ENCODE data around the gene AKR1C4. TPM values are rescaled to one million over a fixed set of nuclear protein-coding genes. Genes with fewer than 3 reads are reported as not detected.
"Not testable (repeated sequence)": the region's sequence is repeated elsewhere in the genome, so short reads cannot be mapped to it uniquely, and the experiment has no call there.

AKR1C4 gene
- total RNA-seq, 1 donor from 2014 or later = not detected

DNA sequence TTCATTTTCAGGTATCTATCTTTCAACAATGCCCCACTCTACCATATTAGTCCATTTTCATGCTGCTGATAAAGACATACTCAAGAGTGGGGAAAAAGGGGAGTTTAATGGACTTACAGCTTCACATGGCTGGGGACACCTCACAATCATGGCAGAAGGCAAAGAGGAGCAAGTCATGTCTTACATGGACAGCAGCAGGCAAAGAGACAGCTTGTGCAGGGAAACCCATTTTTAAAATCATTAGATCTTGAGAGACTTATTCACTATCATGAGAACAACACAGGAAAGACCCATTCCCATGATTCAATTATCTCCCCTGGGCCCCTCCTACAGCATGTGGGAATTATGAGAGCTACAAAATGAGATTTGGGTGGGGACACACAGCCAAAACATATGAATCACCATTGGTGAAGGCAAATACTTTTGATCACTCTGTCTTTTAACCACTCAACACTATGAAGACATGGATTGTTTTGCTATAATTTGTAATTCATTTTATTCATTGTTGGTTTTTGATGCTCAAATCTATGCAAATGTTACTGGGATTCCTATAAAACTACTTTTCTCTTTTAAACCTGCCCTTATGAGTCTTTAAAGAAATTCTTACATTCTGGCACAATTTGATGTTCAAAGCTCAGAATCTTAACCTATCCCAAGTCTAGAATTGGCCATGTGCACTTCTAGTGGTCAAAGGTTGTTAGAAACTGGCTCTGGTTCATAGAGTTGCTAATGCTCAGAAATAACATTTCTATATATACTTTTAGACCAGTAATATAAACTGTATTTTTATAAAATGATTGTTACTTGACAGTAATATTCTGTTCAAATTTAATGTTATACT lies 15.3 kb downstream of the AKR1C4 start:
- TF ChIP-seq, protein P1, sequence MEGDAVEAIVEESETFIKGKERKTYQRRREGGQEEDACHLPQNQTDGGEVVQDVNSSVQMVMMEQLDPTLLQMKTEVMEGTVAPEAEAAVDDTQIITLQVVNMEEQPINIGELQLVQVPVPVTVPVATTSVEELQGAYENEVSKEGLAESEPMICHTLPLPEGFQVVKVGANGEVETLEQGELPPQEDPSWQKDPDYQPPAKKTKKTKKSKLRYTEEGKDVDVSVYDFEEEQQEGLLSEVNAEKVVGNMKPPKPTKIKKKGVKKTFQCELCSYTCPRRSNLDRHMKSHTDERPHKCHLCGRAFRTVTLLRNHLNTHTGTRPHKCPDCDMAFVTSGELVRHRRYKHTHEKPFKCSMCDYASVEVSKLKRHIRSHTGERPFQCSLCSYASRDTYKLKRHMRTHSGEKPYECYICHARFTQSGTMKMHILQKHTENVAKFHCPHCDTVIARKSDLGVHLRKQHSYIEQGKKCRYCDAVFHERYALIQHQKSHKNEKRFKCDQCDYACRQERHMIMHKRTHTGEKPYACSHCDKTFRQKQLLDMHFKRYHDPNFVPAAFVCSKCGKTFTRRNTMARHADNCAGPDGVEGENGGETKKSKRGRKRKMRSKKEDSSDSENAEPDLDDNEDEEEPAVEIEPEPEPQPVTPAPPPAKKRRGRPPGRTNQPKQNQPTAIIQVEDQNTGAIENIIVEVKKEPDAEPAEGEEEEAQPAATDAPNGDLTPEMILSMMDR (IDR thresholded peaks at IDR 0.05; ENCODE audit: insufficient read depth, low read length, severe bottlenecking) = no peak
- FAIRE-seq (no peak), DNase-seq (ENCODE audit: low read depth) (no peak)

DNA sequence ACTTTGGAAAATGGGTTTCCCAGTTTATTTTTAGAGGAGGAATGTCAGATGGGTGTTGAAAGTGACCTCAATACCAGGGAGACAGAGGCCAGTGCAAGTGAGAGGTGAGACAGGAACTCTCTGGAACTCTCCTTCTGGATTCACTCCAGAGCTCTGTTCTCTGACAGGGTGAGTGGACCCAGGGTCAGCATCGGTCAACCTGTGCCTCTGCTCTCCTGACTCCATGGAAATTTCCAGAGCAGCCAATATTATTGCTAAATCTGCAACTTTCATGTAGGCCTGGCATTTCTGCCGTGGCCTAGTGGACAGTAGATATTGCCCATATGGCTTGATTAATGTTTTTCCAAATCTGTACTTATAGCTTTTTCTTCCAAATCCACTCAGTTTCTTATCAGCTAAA lies 20.2 kb downstream of the AKR1C4 start:
- FAIRE-seq (no peak), DNase-seq (ENCODE audit: low read depth) (no peak)
- Histone ChIP-seq H3K4me3 (ENCODE audit: low read depth, low read length) (no peak overlapping the region), H3K27me3 (ENCODE audit: control insufficient read depth, insufficient read depth, low read length) (no peaks in the 10 kb centered on the region), H3K36me3 (ENCODE audit: control insufficient read depth, insufficient read depth, low read length) (no peaks in the 10 kb centered on the region)
- TF ChIP-seq, protein P1 (IDR thresholded peaks at IDR 0.05; ENCODE audit: insufficient read depth, low read length, severe bottlenecking) = no peak

More for the DNA sequence above, 15.3 kb downstream of the AKR1C4 start:
- Histone ChIP-seq H3K27me3 (ENCODE audit: control insufficient read depth, insufficient read depth, low read length) (no peaks in the 10 kb centered on the region), H3K4me3 (ENCODE audit: low read depth, low read length) (no peak overlapping the region), H3K36me3 (ENCODE audit: control insufficient read depth, insufficient read depth, low read length) (no peaks in the 10 kb centered on the region)

DNA sequence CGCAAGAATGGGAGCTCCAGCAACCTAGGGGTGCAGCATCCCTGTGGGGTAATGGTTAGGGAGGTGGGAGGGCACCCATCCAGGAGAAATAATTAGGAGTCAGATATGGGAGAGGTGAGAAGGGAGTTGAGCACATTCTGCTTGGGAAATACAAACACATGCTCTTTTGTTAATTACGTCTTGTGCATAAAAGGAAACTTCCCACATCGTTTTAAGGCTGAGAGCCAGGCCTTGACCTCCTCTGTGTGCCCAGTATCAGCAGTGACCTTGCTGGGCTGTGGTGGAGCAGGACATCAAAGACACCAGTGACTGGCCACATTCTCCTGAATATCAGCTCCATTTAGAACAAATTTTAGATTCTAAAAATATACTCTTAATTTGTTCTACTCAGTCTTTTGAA lies 22.6 kb downstream of the AKR1C4 start:
- DNase-seq (ENCODE audit: low read depth) = no peak
- Histone ChIP-seq H3K36me3 (ENCODE audit: control insufficient read depth, insufficient read depth, low read length) (no peaks in the 10 kb centered on the region), H3K27me3 (ENCODE audit: control insufficient read depth, insufficient read depth, low read length) (no peaks in the 10 kb centered on the region), H3K4me3 (ENCODE audit: low read depth, low read length) (no peak overlapping the region)
- FAIRE-seq = no peak
- TF ChIP-seq, protein P1 (IDR thresholded peaks at IDR 0.05; ENCODE audit: insufficient read depth, low read length, severe bottlenecking) = no peak

DNA sequence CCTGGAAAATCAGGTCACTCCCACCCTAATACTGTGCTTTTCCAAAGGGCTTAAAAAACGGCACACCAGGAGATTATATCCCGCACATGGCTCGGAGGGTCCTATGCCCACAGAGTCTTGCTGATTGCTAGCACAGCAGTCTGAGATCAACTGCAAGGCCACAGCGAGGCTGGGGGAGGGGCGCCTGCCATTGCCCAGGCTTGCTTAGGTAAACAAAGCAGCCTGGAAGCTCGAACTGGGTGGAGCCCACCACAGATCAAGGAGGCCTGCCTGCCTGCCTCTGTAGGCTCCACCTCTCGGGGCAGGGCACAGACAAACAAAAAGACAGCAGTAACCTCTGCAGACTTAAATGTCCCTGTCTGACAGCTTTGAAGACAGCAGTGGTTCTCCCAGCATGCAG lies 26.3 kb downstream of the AKR1C4 start:
- H3K4me3 ChIP-seq (ENCODE audit: low read depth, low read length); H3K36me3 ChIP-seq (ENCODE audit: control insufficient read depth, insufficient read depth, low read length); DNase-seq (ENCODE audit: low read depth); FAIRE-seq; H3K27me3 ChIP-seq (ENCODE audit: control insufficient read depth, insufficient read depth, low read length): not testable (repeated sequence)

DNA sequence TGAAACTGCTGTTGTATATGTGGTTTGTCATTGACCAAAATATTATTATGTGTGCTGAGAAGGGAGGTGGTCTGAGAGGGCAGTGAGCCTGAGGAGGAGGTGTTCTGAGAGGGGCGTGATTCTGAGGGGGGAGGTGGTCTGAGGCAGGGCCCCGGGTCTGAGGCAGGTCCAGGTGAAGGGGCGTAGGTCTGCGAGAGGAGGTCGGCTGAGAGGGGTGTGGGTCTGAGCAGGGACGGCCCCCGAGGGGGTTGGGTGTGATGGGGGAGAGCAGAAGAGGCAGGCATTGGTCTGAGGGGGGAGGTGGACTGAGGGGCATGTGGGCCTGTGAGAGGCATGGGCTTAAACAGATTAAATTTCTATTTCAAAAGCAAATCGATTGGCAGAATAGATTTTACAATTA lies 32.4 kb downstream of the AKR1C4 start:
- Histone ChIP-seq H3K27me3 (ENCODE audit: control insufficient read depth, insufficient read depth, low read length) (no peaks in the 10 kb centered on the region), H3K4me3 (ENCODE audit: low read depth, low read length) (no peak overlapping the region), H3K36me3 (ENCODE audit: control insufficient read depth, insufficient read depth, low read length) (no peaks in the 10 kb centered on the region)
- DNase-seq (ENCODE audit: low read depth) = no peak
- TF ChIP-seq, protein P1 (IDR thresholded peaks at IDR 0.05; ENCODE audit: insufficient read depth, low read length, severe bottlenecking) = no peak
- no peak for FAIRE-seq

DNA sequence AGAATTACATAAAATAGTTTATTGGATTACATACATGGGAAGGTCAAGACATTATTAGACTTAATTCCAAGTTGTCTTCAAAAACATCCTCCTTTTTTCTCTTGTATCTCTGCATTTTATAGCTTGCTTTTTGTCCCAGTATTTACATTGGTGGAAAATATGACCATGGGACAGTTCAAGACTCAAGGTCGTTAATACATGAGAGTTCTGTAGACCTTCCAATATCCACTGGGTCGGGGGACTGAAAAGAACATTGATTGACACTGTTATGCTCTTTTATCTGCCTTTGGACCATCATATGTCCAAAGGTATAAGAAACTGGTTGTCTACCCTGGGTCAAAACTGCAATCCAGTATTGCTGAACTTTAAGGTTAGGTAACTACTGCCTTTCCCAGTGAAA lies 36.7 kb downstream of the AKR1C4 start:
- Histone ChIP-seq H3K36me3 (ENCODE audit: control insufficient read depth, insufficient read depth, low read length) (no peaks in the 10 kb centered on the region), H3K4me3 (ENCODE audit: low read depth, low read length) (no peak overlapping the region), H3K27me3 (ENCODE audit: control insufficient read depth, insufficient read depth, low read length) (no peaks in the 10 kb centered on the region)
- TF ChIP-seq, protein P1 (IDR thresholded peaks at IDR 0.05; ENCODE audit: insufficient read depth, low read length, severe bottlenecking) = no peak
- FAIRE-seq (no peak), DNase-seq (ENCODE audit: low read depth) (no peak)

Data from bronchial epithelial cell (primary cell).